Mesendoderm (in vitro differentiated cells): ENCODE measurements around the gene KCNK1. TPM values are rescaled to one million over a fixed set of nuclear protein-coding genes. Genes with fewer than 3 reads are reported as not detected.

Experiments
- DNase-seq: peaks from one replicate; pipeline ENCODE4 v3.0.0; 2013
- H2AK5ac ChIP-seq: 2 replicates; pipeline ENCODE4 v1.6.1; 2013; ENCODE audit warnings: low read length, inconsistent platforms
- H2BK120ac ChIP-seq: 2 replicates; pipeline ENCODE4 v1.6.1; 2013; ENCODE audit warnings: low read depth, mild to moderate bottlenecking, low read length, moderate library complexity, mixed read lengths
- H2BK15ac ChIP-seq: replicated peaks from 2 replicates; pipeline ENCODE4 v1.6.1; 2013; ENCODE audit warnings: low read depth, mild to moderate bottlenecking, moderate library complexity
- H2BK5ac ChIP-seq: 2 replicates; pipeline ENCODE4 v1.6.1; 2013; ENCODE audit warnings: low read length, inconsistent platforms
- H3K18ac ChIP-seq: 2 replicates; pipeline ENCODE4 v1.6.1; 2013; ENCODE audit warnings: mild to moderate bottlenecking, low read length, mixed read lengths
- H3K23ac ChIP-seq: one replicate; pipeline ENCODE4 v1.6.1; 2013; ENCODE audit warnings: low read length
- H3K27ac ChIP-seq: 2 replicates; pipeline ENCODE4 v1.5.1; 2013; ENCODE audit warnings: low read depth, mild to moderate bottlenecking, inconsistent platforms, low read length, moderate library complexity
- H3K27me3 ChIP-seq: 2 replicates; pipeline ENCODE4 v1.6.1; 2013; ENCODE audit warnings: low read length, control low read depth, mild to moderate bottlenecking, inconsistent platforms; ENCODE audit not compliant: insufficient read depth, poor library complexity
- H3K36me3 ChIP-seq: 2 replicates; pipeline ENCODE4 v1.6.1; 2013; ENCODE audit warnings: low read length, inconsistent platforms; ENCODE audit not compliant: control insufficient read depth, insufficient read depth
- H3K4ac ChIP-seq: one replicate; pipeline ENCODE4 v1.6.1; 2013; ENCODE audit warnings: low read depth, mild to moderate bottlenecking, low read length, moderate library complexity
- H3K4me1 ChIP-seq: 2 replicates; pipeline ENCODE4 v1.6.1; 2013; ENCODE audit warnings: low read depth, low read length, inconsistent platforms; ENCODE audit not compliant: control insufficient read depth
- H3K4me2 ChIP-seq: 2 replicates; pipeline ENCODE4 v1.6.1; 2013; ENCODE audit warnings: low read length
- H3K4me3 ChIP-seq: 2 replicates; pipeline ENCODE4 v1.5.1; 2013; ENCODE audit warnings: mild to moderate bottlenecking, low read length
- H3K56ac ChIP-seq: one replicate; pipeline ENCODE4 v1.6.1; 2013; ENCODE audit warnings: low read length
- H3K79me1 ChIP-seq: 2 replicates; pipeline ENCODE4 v1.6.1; 2013; ENCODE audit warnings: low read length, inconsistent platforms
- H3K79me2 ChIP-seq: 2 replicates; pipeline ENCODE4 v1.6.1; 2013; ENCODE audit warnings: mild to moderate bottlenecking, low read length; ENCODE audit not compliant: control insufficient read depth, insufficient read depth
- H3K9ac ChIP-seq: 2 replicates; pipeline ENCODE4 v1.6.1; 2013; ENCODE audit warnings: low read length, inconsistent platforms
- H4K5ac ChIP-seq: one replicate; pipeline ENCODE4 v1.6.1; 2013; ENCODE audit warnings: low read length
- H4K8ac ChIP-seq: one replicate; pipeline ENCODE4 v1.6.1; 2013; ENCODE audit warnings: low read depth, mild to moderate bottlenecking, control low read depth, low read length, moderate library complexity
- WGBS: extraction: QIAGEN DNeasy Blood & Tissue Kit; methylation state at CpG from one replicate; pipeline ENCODE4 v1.1.7; 2013; ENCODE audit warnings: low lambda C conversion rate, missing lambda C conversion rate; ENCODE audit not compliant: insufficient coverage; ENCODE audit errors: extremely low coverage; 5-methylcytosine and 5-hydroxymethylcytosine counted together
- polyA plus RNA-seq, 2 experiments: library from polyadenylated mRNA; stranded (reverse); fragments of 200-250 nt; gene quantifications; one replicate each; pipeline ENCODE4 v1.2.3, GENCODE V29; 2013

KCNK1 gene
- 7.5 TPM for polyA plus RNA-seq (2013, experiment 1 of 2)
- 8.0 TPM for polyA plus RNA-seq (2013, experiment 2 of 2)

GRCh38 chr1:233613252-233614172, at the start of gene KCNK1:
Gene KCNK1, plus strand, starts transcription at chr1:233614106. Its CDS starts 66 bp downstream, at chr1:233614172.
- Histone ChIP-seq H4K5ac (no peak within 1 kb of the TSS), H2BK120ac (no peak within 1 kb of the TSS), H3K4me1 (peaks cover 5% of the 10 kb centered on the region), H3K4me3 (peak within 1 kb of the TSS; percentile 90), H3K18ac (peak within 1 kb of the TSS; percentile 2), H3K79me1 (peaks cover 2% of the 10 kb centered on the region), H3K79me2 (no peaks in the 10 kb centered on the region), H3K9ac (peak within 1 kb of the TSS; percentile 95), H3K4me2 (peak within 1 kb of the TSS; percentile 95), H3K27me3 (no peaks in the 10 kb centered on the region), H3K36me3 (no peaks in the 10 kb centered on the region), H4K8ac (no peak within 1 kb of the TSS), H3K4ac (no peak within 1 kb of the TSS), H3K56ac (peak within 1 kb of the TSS; percentile 100), H2AK5ac (no peak within 1 kb of the TSS), H3K23ac (peak within 1 kb of the TSS; percentile 100), H2BK5ac (no peak within 1 kb of the TSS), H3K27ac (peak within 1 kb of the TSS; percentile 66), H2BK15ac (no peak within 1 kb of the TSS)
- peak; percentile 88 for DNase-seq
- WGBS, result no CpG with 5 or more reads among the region's 70 CpGs

DNA sequence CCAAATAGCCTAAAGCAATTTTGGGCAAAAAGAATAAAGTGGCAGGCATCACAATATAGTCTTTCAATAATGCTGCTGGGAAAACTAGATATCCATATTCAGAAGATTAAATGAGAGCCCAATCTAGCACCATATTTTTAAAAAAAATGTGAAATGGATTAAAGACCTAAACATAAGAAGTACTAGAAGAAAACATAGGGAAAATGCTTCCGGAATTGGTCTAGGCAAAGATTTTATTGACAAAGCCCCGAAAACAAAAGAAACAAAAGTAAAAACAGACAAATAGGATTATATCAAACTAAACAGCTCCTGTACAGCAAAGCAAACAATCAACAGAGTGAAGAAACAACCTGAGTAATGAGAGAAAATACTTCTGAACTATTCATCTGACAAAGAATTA, 48.6 kb upstream of the KCNK1 start:
- Histone ChIP-seq H3K23ac (no peak overlapping the region), H2BK120ac (no peak overlapping the region), H3K27me3 (no peaks in the 10 kb centered on the region), H3K9ac (no peak overlapping the region), H3K79me2 (no peaks in the 10 kb centered on the region), H3K36me3 (no peaks in the 10 kb centered on the region), H2BK5ac (no peak overlapping the region), H4K5ac (no peak overlapping the region), H2BK15ac (no peak overlapping the region), H3K4me3 (no peak overlapping the region), H3K79me1 (no peaks in the 10 kb centered on the region), H3K4me1 (no peaks in the 10 kb centered on the region), H3K18ac (no peak overlapping the region), H3K4ac (no peak overlapping the region), H2AK5ac (no peak overlapping the region), H3K4me2 (no peak overlapping the region), H3K56ac (no peak overlapping the region), H4K8ac (no peak overlapping the region), H3K27ac (no peak overlapping the region)
- WGBS, result no CpG with 5 or more reads among the region's 2 CpGs
- no peak for DNase-seq

DNA sequence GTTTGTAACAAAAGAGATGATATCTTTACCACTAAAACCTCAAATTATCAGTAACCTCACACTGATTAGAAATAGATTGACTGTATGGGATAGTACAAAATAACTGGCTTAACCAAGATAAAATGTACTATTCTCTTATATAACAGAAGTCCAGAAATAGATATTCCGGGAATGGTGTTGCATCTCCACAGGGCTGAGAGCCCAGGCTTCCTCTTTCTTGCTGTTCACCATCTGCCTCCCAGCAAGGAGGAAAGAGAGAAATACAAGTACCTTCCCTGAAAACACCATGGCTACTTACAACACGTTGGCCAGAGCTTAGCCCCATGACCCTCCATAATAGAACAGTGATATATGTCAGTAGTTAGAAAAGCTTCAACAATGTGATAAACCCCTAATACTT, 47.0 kb upstream of the KCNK1 start:
- Histone ChIP-seq H3K79me1 (no peaks in the 10 kb centered on the region), H3K18ac (no peak overlapping the region), H2AK5ac (no peak overlapping the region), H2BK15ac (no peak overlapping the region), H3K9ac (no peak overlapping the region), H3K23ac (no peak overlapping the region), H4K8ac (no peak overlapping the region), H4K5ac (no peak overlapping the region), H3K79me2 (no peaks in the 10 kb centered on the region), H3K4me1 (no peaks in the 10 kb centered on the region), H2BK120ac (no peak overlapping the region), H3K4ac (no peak overlapping the region), H3K56ac (no peak overlapping the region), H3K36me3 (no peaks in the 10 kb centered on the region), H3K4me2 (no peak overlapping the region), H2BK5ac (no peak overlapping the region), H3K27ac (no peak overlapping the region), H3K4me3 (no peak overlapping the region), H3K27me3 (no peaks in the 10 kb centered on the region)
- no CpG with 5 or more reads among the region's 2 CpGs for WGBS
- no peak for DNase-seq

GRCh38 chr1:233569636-233570035, 44.3 kb upstream of the KCNK1 start:
- Histone ChIP-seq H3K23ac (no peak overlapping the region), H3K27ac (no peak overlapping the region), H4K8ac (no peak overlapping the region), H2BK15ac (no peak overlapping the region), H3K79me1 (no peaks in the 10 kb centered on the region), H2BK120ac (no peak overlapping the region), H3K36me3 (no peaks in the 10 kb centered on the region), H3K4me1 (no peaks in the 10 kb centered on the region), H3K18ac (no peak overlapping the region), H2BK5ac (no peak overlapping the region), H3K56ac (no peak overlapping the region), H3K4me3 (no peak overlapping the region), H3K4ac (no peak overlapping the region), H3K27me3 (no peaks in the 10 kb centered on the region), H2AK5ac (no peak overlapping the region), H3K9ac (no peak overlapping the region), H3K79me2 (no peaks in the 10 kb centered on the region), H4K5ac (no peak overlapping the region), H3K4me2 (no peak overlapping the region)
- DNase-seq, result no peak

GRCh38 chr1:233570216-233570615, 43.7 kb upstream of the KCNK1 start:
- Histone ChIP-seq H3K4me1 (no peaks in the 10 kb centered on the region), H3K4me2 (no peak overlapping the region), H3K79me1 (no peaks in the 10 kb centered on the region), H3K4ac (no peak overlapping the region), H2AK5ac (no peak overlapping the region), H4K8ac (no peak overlapping the region), H2BK120ac (no peak overlapping the region), H3K27ac (no peak overlapping the region), H3K79me2 (no peaks in the 10 kb centered on the region), H3K18ac (no peak overlapping the region), H3K27me3 (no peaks in the 10 kb centered on the region), H2BK5ac (no peak overlapping the region), H3K4me3 (no peak overlapping the region), H2BK15ac (no peak overlapping the region), H4K5ac (no peak overlapping the region), H3K9ac (no peak overlapping the region), H3K23ac (no peak overlapping the region), H3K56ac (no peak overlapping the region), H3K36me3 (no peaks in the 10 kb centered on the region)
- WGBS, result no CpG with 5 or more reads among the region's 3 CpGs
- no peak for DNase-seq
